ENCODE measurements around the gene PRKCE.

- TF ChIP-seq GATA3 (IDR thresholded peaks at IDR 0.05; ENCODE audit: low read depth, low read length) (no peak), GATA2 (IDR thresholded peaks at IDR 0.05; ENCODE audit: low read depth, low read length) (no peak)
These were observed 475.1 kb downstream of the PRKCE start for GRCh38 chr2:46126571-46126970.
